ENCODE data around the gene MCF2L.
A peak's percentile ranks its signal among the peaks of the same experiment; 100 is the strongest.
"Not testable (repeated sequence)": the region's sequence is repeated elsewhere in the genome, so short reads cannot be mapped to it uniquely, and the experiment has no call there.

The MCF2L gene

GRCh38 chr13:112968910-112969691 lies at the start of gene MCF2L:
Gene MCF2L, plus strand, starts transcription at chr13:112969214. Its CDS starts 166 bp downstream, at chr13:112969380.
- peak; percentile 16 to 30 for DNase-seq (ENCODE audit: low read depth in 2 of 2, low spot score in 1 of 2)

GRCh38 chr13:112923962-112924361 lies 45.1 kb upstream of the MCF2L start:
- DNase-seq (ENCODE audit: low read depth in 2 of 2, low spot score in 1 of 2): no peak

- no peak for DNase-seq (ENCODE audit: low read depth in 2 of 2, low spot score in 1 of 2)
These were observed 44.6 kb upstream of the MCF2L start for GRCh38 chr13:112924365-112924764.

- DNase-seq (ENCODE audit: low read depth in 2 of 2, low spot score in 1 of 2): no peak
These were observed 43.0 kb upstream of the MCF2L start for GRCh38 chr13:112926003-112926402.

- no peak for DNase-seq (ENCODE audit: low read depth in 2 of 2, low spot score in 1 of 2)
These were observed 42.0 kb upstream of the MCF2L start for GRCh38 chr13:112926993-112927392.

GRCh38 chr13:112928020-112928971 lies 40.7 kb upstream of the MCF2L start:
- DNase-seq (ENCODE audit: low read depth in 2 of 2, low spot score in 1 of 2): no peak

- no peak for DNase-seq (ENCODE audit: low read depth in 2 of 2, low spot score in 1 of 2)
These were observed 39.8 kb upstream of the MCF2L start for GRCh38 chr13:112928972-112929782.

- DNase-seq (ENCODE audit: low read depth in 2 of 2, low spot score in 1 of 2): no peak
These were observed 39.3 kb upstream of the MCF2L start for GRCh38 chr13:112929783-112930055.

GRCh38 chr13:112930192-112930591 lies 38.8 kb upstream of the MCF2L start:
- no peak for DNase-seq (ENCODE audit: low read depth in 2 of 2, low spot score in 1 of 2)

GRCh38 chr13:112931028-112931934 lies 37.7 kb upstream of the MCF2L start:
- DNase-seq (ENCODE audit: low read depth in 2 of 2, low spot score in 1 of 2): no peak

GRCh38 chr13:112932971-112933370 lies 36.0 kb upstream of the MCF2L start:
- DNase-seq (ENCODE audit: low read depth in 2 of 2, low spot score in 1 of 2): no peak

- no peak for DNase-seq (ENCODE audit: low read depth in 2 of 2, low spot score in 1 of 2)
These were observed 35.4 kb upstream of the MCF2L start for GRCh38 chr13:112933649-112934048.

GRCh38 chr13:112934078-112934477 lies 34.9 kb upstream of the MCF2L start:
- DNase-seq (ENCODE audit: low read depth in 2 of 2, low spot score in 1 of 2): no peak

GRCh38 chr13:112938680-112939079 lies 30.3 kb upstream of the MCF2L start:
- DNase-seq (ENCODE audit: low read depth in 2 of 2, low spot score in 1 of 2): no peak

- DNase-seq (ENCODE audit: low read depth in 2 of 2, low spot score in 1 of 2): no peak
These were observed 28.8 kb upstream of the MCF2L start for GRCh38 chr13:112940236-112940635.

GRCh38 chr13:112941349-112941748 lies 27.7 kb upstream of the MCF2L start:
- DNase-seq (ENCODE audit: low read depth in 2 of 2, low spot score in 1 of 2): no peak

- DNase-seq (ENCODE audit: low read depth in 2 of 2, low spot score in 1 of 2): not testable (repeated sequence)
These were observed 27.2 kb upstream of the MCF2L start for GRCh38 chr13:112941765-112942164.

GRCh38 chr13:112942689-112943308 lies 26.2 kb upstream of the MCF2L start:
- DNase-seq (ENCODE audit: low read depth in 2 of 2, low spot score in 1 of 2): peak; percentile 91 to 98

- no peak for DNase-seq (ENCODE audit: low read depth in 2 of 2, low spot score in 1 of 2)
These were observed 25.5 kb upstream of the MCF2L start for GRCh38 chr13:112943309-112944125.

Data from stimulated activated CD8-positive, alpha-beta memory T cell treated with anti-CD3 and anti-CD28 coated beads, Interleukin-4, amount 100 ng/mL, for 4 hours (primary cell).